Pancreas (tissue), 10 donors: ENCODE data around the gene OR6M1. TPM values are rescaled to one million over a fixed set of nuclear protein-coding genes. Genes with fewer than 3 reads are reported as not detected.

ENCODE experiments used
- ATAC-seq, 4 donors: fragments of 200-7000 bp; cut with Tn5 transposase; one replicate each; pipeline versions ENCODE4 v1.8.0 to v1.9.1; 2020; ENCODE audit warnings: mild to moderate bottlenecking in 4 of 4, moderate library complexity in 4 of 4
- DNase-seq, 6 donors: peaks; one replicate each; pipeline ENCODE4 v3.0.0-alpha.2; 2020
- FAIRE-seq: peaks from 2 replicates; lab custom pipeline; 2012; peaks lifted over from hg19 to GRCh38; lab: Jason Lieb, UNC
- H3K27ac ChIP-seq, 4 donors: fragments of 200-600 bp; sonication (generic); 1 replicate in 3 of 4; 2 replicates in 1 of 4; pipeline versions ENCODE4 v1.5.0 to v1.8.0; 2020
- H3K27me3 ChIP-seq, 4 donors: fragments of 200-600 bp; one replicate each; pipeline ENCODE4 v1.8.0; 2021
- H3K36me3 ChIP-seq, 3 donors: fragments of 200-600 bp; sonication (generic) in 1 of 3; one replicate each; pipeline versions ENCODE4 v1.5.0 to v1.8.0; 2020 to 2021
- H3K4me1 ChIP-seq, 3 donors: fragments of 200-600 bp; one replicate each; pipeline ENCODE4 v1.8.0; 2021
- H3K4me3 ChIP-seq, 4 donors: fragments of 200-600 bp; sonication (generic) in 2 of 4; one replicate each; pipeline versions ENCODE4 v1.5.0 to v1.8.0; 2020 to 2021
- H3K9me3 ChIP-seq, 4 donors: fragments of 200-600 bp; one replicate each; pipeline ENCODE4 v1.8.0; 2021
- CTCF ChIP-seq, 4 donors: fragments of 200-600 bp; sonication (generic) in 3 of 4; IDR thresholded peaks; one replicate each; pipeline versions ENCODE4 v1.5.0 to v1.8.0; 2021; ENCODE audit warnings: antibody characterized with exemption in 4 of 4
- WGBS, 2 donors: extraction: QIAGEN DNeasy Blood & Tissue Kit; methylation state at CpG; one replicate each; pipeline ENCODE4 v1.1.7; 2013; 5-methylcytosine and 5-hydroxymethylcytosine counted together
- intact Hi-C, 3 donors: fragments of 100-400 bp; cut with DNase I; formaldehyde crosslinking; loops; one replicate each; pipeline versions ENCODE4 v1.11.1 to v1.14.2; 2022
- polyA plus RNA-seq, 2 donors: library from polyadenylated mRNA; stranded (reverse); fragments of 200-250 nt; gene quantifications; one replicate each; pipeline ENCODE4 v1.2.3, GENCODE V29; 2013
- total RNA-seq, 6 donors: library from RNA; stranded (reverse); fragmentation: NEBNext Ultra II Directional in 4 of 6; extraction: Animal tissue kit (Norgen Biotek cat#: 25700) in 4 of 6; gene quantifications; one replicate each; pipeline versions ENCODE4 v1.2.1 to v1.2.4, GENCODE V29; 2021 to 2023
- donor health status: healthy with polysubstance abuse.
- donor health status: DM: no; HTN: no; CAD: no; lungs with moderate emphysema.
- donor health status: DM: no; HTN: no; CAD: no.
- donor health status: control.
- donor health status: control.
- donor health status: Bipolar disorder and iron deficiency.
- donor health status: DM: yes; HTN: yes; CAD: no.
- donor health status: DM: no; HTN: no; CAD: no.
- donor health status: DM: no; HTN: no; CAD: no.
- donor health status: DM: yes; HTN: yes; CAD: no.

Gene OR6M1
- total and polyA plus RNA-seq, 8 donors, result not detected

GRCh38 chr11:123799438-123799837 lies 6.7 kb downstream of the OR6M1 start:
- 44 to 47% methylated on average over 4 of the region's 4 CpGs for WGBS, 2 donors
- no peaks in the 10 kb centered on the region for H3K9me3 ChIP-seq
- ATAC-seq, result peak; percentile 25 to 51 (median 40)

GRCh38 chr11:123798513-123799252 lies 7.5 kb downstream of the OR6M1 start:
- no peak for TF ChIP-seq CTCF (IDR thresholded peaks at IDR 0.05)
- Histone ChIP-seq H3K4me1 (peaks cover 11 to 18% (median 12%) of the 10 kb centered on the region in 3 donors), H3K4me3 (peak overlapping the region in 3 of 4 donors; percentile 1 to 27 (median 2)), H3K27me3 (no peaks in the 10 kb centered on the region), H3K36me3 (no peaks in the 10 kb centered on the region), H3K27ac (peak overlapping the region; percentile 83 to 88 (median 86)), H3K9me3 (no peaks in the 10 kb centered on the region)
- WGBS, 2 donors, result 32 to 35% methylated on average over 5 of the region's 5 CpGs
- peak in 4 of 6 donors; percentile 37 to 43 (median 42) for DNase-seq
- intact Hi-C loops, result no loop called here
- ATAC-seq, result peak; percentile 55 to 71 (median 62)
- FAIRE-seq, result no peak

More at GRCh38 chr11:123799438-123799837, 6.7 kb downstream of the OR6M1 start:
- H3K4me1 ChIP-seq, result peaks cover 11 to 18% (median 12%) of the 10 kb centered on the region in 3 donors
- H3K27ac ChIP-seq, result peak overlapping the region; percentile 56 to 88 (median 86)
- intact Hi-C loops, result no loop called here
- H3K36me3 ChIP-seq, result no peaks in the 10 kb centered on the region
- DNase-seq (peak in 1 of 6 donors; percentile 20), FAIRE-seq (no peak)
- TF ChIP-seq CTCF (IDR thresholded peaks at IDR 0.05), result no peak
- H3K4me3 ChIP-seq, result peak overlapping the region in 2 of 4 donors; percentile 1 to 27
- H3K27me3 ChIP-seq, result no peaks in the 10 kb centered on the region

- Histone ChIP-seq H3K27ac (peak overlapping the region; percentile 83 to 88 (median 86)), H3K9me3 (no peaks in the 10 kb centered on the region), H3K36me3 (no peaks in the 10 kb centered on the region), H3K4me3 (peak overlapping the region in 2 of 4 donors; percentile 1 to 27), H3K27me3 (no peaks in the 10 kb centered on the region), H3K4me1 (peaks cover 11 to 18% (median 12%) of the 10 kb centered on the region in 3 donors)
- DNase-seq, result no peak
- WGBS, 2 donors, result 29% methylated on average over 4 of the region's 4 CpGs
- no peak for TF ChIP-seq CTCF (IDR thresholded peaks at IDR 0.05)
- no peak for FAIRE-seq
- intact Hi-C loops, result no loop called here
- peak in 3 of 4 donors; percentile 32 to 47 (median 47) for ATAC-seq
Observed at GRCh38 chr11:123798079-123798478, 8.1 kb downstream of the OR6M1 start.

- peak in 2 of 4 donors; percentile 1 to 4 for ATAC-seq
- H3K27me3 ChIP-seq, result no peaks in the 10 kb centered on the region
- no peak for FAIRE-seq
- no peak for TF ChIP-seq CTCF (IDR thresholded peaks at IDR 0.05)
- peak overlapping the region; percentile 83 to 88 (median 86) for H3K27ac ChIP-seq
- DNase-seq, result no peak
- intact Hi-C loops, result no loop called here
- H3K4me1 ChIP-seq, result peaks cover 12 to 18% (median 12%) of the 10 kb centered on the region in 3 donors
- peak overlapping the region in 2 of 4 donors; percentile 1 to 27 for H3K4me3 ChIP-seq
- H3K36me3 ChIP-seq, result no peaks in the 10 kb centered on the region
- H3K9me3 ChIP-seq, result no peaks in the 10 kb centered on the region
- WGBS, 2 donors, result 33 to 38% methylated on average over 10 of the region's 10 CpGs
Observed at GRCh38 chr11:123797541-123797940, 8.6 kb downstream of the OR6M1 start.
